ENCODE results near the gene CHTF18.

Gene CHTF18

GRCh38 chr16:794853-795466 is 6.5 kb downstream of the CHTF18 start:
- no peak for DNase-seq

- DNase-seq: no peak
Observed at GRCh38 chr16:795580-796229, 7.3 kb downstream of the CHTF18 start.

- DNase-seq: no peak
Observed at GRCh38 chr16:796296-797119, 8.1 kb downstream of the CHTF18 start.

GRCh38 chr16:797120-797420 is 8.7 kb downstream of the CHTF18 start:
- DNase-seq: no peak

GRCh38 chr16:797686-798085 is 9.3 kb downstream of the CHTF18 start:
- no peak for DNase-seq

- DNase-seq: no peak
Observed at GRCh38 chr16:798666-799065, 10.2 kb downstream of the CHTF18 start.

GRCh38 chr16:799111-799947 is 10.9 kb downstream of the CHTF18 start:
- DNase-seq: no peak

- DNase-seq: no peak
Observed at GRCh38 chr16:799948-800833, 11.8 kb downstream of the CHTF18 start, which contains the start of gene GNG13. GNG13 (minus strand) TSS chr16:800734; CDS start chr16:799077, 1,657 bp downstream.

GRCh38 chr16:800834-801511 is 12.6 kb downstream of the CHTF18 start:
- no peak for DNase-seq

- no peak for DNase-seq
Observed at GRCh38 chr16:801584-802363, 13.4 kb downstream of the CHTF18 start.

GRCh38 chr16:802461-802860 is 14.0 kb downstream of the CHTF18 start:
- no peak for DNase-seq

GRCh38 chr16:802914-803753 is 14.7 kb downstream of the CHTF18 start:
- DNase-seq: no peak

GRCh38 chr16:803754-804080 is 15.3 kb downstream of the CHTF18 start:
- DNase-seq: no peak

GRCh38 chr16:804193-805048 is 16.0 kb downstream of the CHTF18 start:
- DNase-seq: no peak

- DNase-seq: no peak
Observed at GRCh38 chr16:805474-805873, 17.1 kb downstream of the CHTF18 start.

GRCh38 chr16:807347-808084 is 19.1 kb downstream of the CHTF18 start:
- DNase-seq: peak; percentile 78

GRCh38 chr16:808085-808386 is 19.6 kb downstream of the CHTF18 start:
- DNase-seq: no peak

- DNase-seq: peak; percentile 4
Observed at GRCh38 chr16:813204-813915, 24.9 kb downstream of the CHTF18 start.
